Uterus (tissue), 2 donors: ENCODE data around the gene SYT12.

Experiments
- POLR2A ChIP-seq, 2 donors: fragments of 450-650 bp; IDR thresholded peaks; one replicate each; pipeline ENCODE4 v1.6.1; 2016; ENCODE audit warnings: antibody characterized with exemption in 2 of 2, mild to moderate bottlenecking in 1 of 2, moderate library complexity in 1 of 2
- TF ChIP-seq, protein P1 (sequence below), 4 experiments: fragments of 200-600 bp in 2 of 4; fragments of 450-650 bp in 2 of 4; sonication (generic) in 2 of 4; IDR thresholded peaks; one replicate each; pipeline ENCODE4 v1.5.1; 2016 to 2019; ENCODE audit warnings: antibody characterized with exemption in 4 of 4, mild to moderate bottlenecking in 2 of 4, moderate library complexity in 1 of 4

DNA sequence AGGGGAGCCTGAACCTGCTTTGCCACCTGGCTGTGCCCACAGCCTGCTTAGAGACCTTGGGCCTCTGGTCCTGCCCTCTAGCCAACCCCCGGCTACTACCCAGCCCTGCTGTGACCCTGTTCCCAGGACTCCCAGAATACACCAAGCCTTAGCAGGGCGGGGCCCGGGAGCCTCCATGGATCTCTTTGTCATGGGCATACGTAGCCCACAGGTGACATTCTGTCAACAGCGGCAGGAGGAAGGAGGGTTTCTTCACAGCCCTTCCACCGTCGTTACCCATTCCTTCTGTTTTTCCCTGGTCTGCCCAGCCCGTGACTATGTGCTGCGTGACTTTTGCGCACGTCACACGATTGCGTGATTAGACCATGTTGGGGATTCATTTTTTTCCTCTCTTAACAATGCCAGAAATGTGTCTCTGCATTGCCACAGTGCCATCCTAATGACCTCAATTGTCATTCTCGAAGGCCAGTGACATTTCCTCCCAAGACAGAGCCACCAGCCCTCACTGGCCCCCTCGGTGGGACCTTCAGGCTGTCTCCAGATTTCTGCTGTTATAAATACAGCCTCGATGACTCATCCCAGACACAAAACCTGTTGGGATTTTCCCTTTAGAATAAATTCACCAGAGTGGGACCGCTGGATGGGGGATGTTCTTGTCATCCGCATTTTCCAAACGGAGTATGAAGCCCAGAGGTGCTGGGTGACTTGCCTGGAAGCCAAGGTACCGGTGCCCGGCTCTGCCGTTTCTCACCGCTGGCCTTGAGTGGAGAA lies 9.0 kb downstream of the SYT12 start:
- TF ChIP-seq, protein P1, sequence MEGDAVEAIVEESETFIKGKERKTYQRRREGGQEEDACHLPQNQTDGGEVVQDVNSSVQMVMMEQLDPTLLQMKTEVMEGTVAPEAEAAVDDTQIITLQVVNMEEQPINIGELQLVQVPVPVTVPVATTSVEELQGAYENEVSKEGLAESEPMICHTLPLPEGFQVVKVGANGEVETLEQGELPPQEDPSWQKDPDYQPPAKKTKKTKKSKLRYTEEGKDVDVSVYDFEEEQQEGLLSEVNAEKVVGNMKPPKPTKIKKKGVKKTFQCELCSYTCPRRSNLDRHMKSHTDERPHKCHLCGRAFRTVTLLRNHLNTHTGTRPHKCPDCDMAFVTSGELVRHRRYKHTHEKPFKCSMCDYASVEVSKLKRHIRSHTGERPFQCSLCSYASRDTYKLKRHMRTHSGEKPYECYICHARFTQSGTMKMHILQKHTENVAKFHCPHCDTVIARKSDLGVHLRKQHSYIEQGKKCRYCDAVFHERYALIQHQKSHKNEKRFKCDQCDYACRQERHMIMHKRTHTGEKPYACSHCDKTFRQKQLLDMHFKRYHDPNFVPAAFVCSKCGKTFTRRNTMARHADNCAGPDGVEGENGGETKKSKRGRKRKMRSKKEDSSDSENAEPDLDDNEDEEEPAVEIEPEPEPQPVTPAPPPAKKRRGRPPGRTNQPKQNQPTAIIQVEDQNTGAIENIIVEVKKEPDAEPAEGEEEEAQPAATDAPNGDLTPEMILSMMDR (IDR thresholded peaks at IDR 0.05), result no peak
- TF ChIP-seq POLR2A (IDR thresholded peaks at IDR 0.05), result no peak
